Measurements from ENCODE around the gene SMIM9.

DNA sequence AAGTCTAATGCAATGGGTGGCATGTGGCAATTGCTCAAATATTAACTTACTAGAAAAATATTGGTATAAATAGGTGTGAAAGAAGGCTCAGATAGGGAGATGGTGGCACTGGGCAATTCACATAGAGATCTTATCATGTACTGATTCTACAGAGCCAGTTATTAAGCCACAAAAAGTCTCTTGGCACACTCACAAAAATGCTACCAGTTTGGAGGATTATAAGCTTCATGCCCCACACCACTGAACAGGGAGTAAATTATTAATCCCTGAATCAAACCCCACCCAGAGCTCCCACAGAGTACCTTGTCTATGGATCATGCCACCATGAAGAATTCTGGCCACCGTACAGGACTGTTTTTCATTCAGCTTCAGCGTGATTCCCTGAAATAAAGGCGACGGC, 43.0 kb downstream of the SMIM9 start:
- TF ChIP-seq, protein P1, sequence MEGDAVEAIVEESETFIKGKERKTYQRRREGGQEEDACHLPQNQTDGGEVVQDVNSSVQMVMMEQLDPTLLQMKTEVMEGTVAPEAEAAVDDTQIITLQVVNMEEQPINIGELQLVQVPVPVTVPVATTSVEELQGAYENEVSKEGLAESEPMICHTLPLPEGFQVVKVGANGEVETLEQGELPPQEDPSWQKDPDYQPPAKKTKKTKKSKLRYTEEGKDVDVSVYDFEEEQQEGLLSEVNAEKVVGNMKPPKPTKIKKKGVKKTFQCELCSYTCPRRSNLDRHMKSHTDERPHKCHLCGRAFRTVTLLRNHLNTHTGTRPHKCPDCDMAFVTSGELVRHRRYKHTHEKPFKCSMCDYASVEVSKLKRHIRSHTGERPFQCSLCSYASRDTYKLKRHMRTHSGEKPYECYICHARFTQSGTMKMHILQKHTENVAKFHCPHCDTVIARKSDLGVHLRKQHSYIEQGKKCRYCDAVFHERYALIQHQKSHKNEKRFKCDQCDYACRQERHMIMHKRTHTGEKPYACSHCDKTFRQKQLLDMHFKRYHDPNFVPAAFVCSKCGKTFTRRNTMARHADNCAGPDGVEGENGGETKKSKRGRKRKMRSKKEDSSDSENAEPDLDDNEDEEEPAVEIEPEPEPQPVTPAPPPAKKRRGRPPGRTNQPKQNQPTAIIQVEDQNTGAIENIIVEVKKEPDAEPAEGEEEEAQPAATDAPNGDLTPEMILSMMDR (IDR thresholded peaks at IDR 0.05), result no peak
- TF ChIP-seq POLR2A (IDR thresholded peaks at IDR 0.05), result no peak
